MM.1S (cell line): Measurements from ENCODE around the gene PCOLCE2.

Experiments used
- CTCF ChIP-seq: fragments of 300-600 bp; sonication (generic); IDR thresholded peaks from 2 replicates; pipeline ENCODE4 v1.5.1; 2016; ENCODE audit warnings: antibody characterized with exemption, low read length, mixed read lengths
- EZH2 ChIP-seq: fragments of 300-600 bp; sonication (generic); optimal IDR thresholded peaks from 2 replicates; pipeline ENCODE3; 2017; ENCODE audit warnings: low read depth, mild to moderate bottlenecking, antibody characterized with exemption, low read length, mixed read lengths

DNA sequence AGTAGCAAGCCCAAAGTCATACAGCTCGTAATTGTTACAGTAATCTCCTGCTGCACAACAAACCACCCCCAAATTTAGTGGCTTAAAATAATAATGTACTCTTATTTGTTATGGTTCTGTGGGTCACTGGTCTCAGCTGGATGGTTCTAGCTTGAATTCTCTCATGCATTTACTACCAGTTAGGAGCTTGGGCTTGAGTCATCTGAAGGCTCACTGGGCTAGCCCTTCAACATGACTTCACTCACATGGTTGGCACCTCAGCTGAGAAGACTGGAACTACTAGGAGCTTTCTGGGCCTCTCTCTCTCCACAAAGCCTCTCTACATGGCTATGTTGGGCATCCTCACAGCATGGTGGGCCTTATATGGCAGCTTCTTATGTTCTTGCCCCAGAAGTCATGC, 12.5 kb downstream of the PCOLCE2 start:
- TF ChIP-seq EZH2 (no peak), CTCF (no peak)
